Activated CD8-positive, alpha-beta memory T cell treated with anti-CD3 and anti-CD28 coated beads, Interleukin-2, amount 50 U/mL, for 4 hours (primary cell): ENCODE results near the gene TRAPPC5.

Experiments
- DNase-seq: peaks from one replicate; pipeline ENCODE4 v3.0.0-alpha.2; 2020

The TRAPPC5 gene

GRCh38 chr19:7677669-7678311 lies 2.8 kb upstream of the TRAPPC5 start:
- DNase-seq: no peak

- peak; percentile 65 for DNase-seq
Measured at GRCh38 chr19:7678971-7679751, 1.5 kb upstream of the TRAPPC5 start.

- DNase-seq: no peak
Measured at GRCh38 chr19:7679771-7680605, 645 bp upstream of the TRAPPC5 start.

- peak; percentile 79 for DNase-seq
Measured at GRCh38 chr19:7681340-7682174, 924 bp downstream of the TRAPPC5 start.

GRCh38 chr19:7682175-7682855 lies 1.7 kb downstream of the TRAPPC5 start:
- no peak for DNase-seq

- no peak for DNase-seq
Measured at GRCh38 chr19:7685546-7686445, 5.2 kb downstream of the TRAPPC5 start.

GRCh38 chr19:7687177-7687576 lies 6.5 kb downstream of the TRAPPC5 start:
- no peak for DNase-seq

- no peak for DNase-seq
Measured at GRCh38 chr19:7689165-7689564, 8.5 kb downstream of the TRAPPC5 start.

- no peak for DNase-seq
Measured at GRCh38 chr19:7690779-7691258, 10.2 kb downstream of the TRAPPC5 start.

- DNase-seq: no peak
Measured at GRCh38 chr19:7691497-7691896, 10.9 kb downstream of the TRAPPC5 start.

- DNase-seq: no peak
Measured at GRCh38 chr19:7692417-7693088, 11.9 kb downstream of the TRAPPC5 start.

- no peak for DNase-seq
Measured at GRCh38 chr19:7694499-7694898, 13.9 kb downstream of the TRAPPC5 start.

GRCh38 chr19:7697721-7698287 lies 17.2 kb downstream of the TRAPPC5 start:
- no peak for DNase-seq

- no peak for DNase-seq
Measured at GRCh38 chr19:7698583-7698982, 17.9 kb downstream of the TRAPPC5 start.

- no peak for DNase-seq
Measured at GRCh38 chr19:7699003-7699402, 18.4 kb downstream of the TRAPPC5 start.

GRCh38 chr19:7699417-7700401 lies 19.1 kb downstream of the TRAPPC5 start:
- DNase-seq: no peak

GRCh38 chr19:7701049-7701653 lies 20.5 kb downstream of the TRAPPC5 start:
- DNase-seq: no peak
